Osteocyte (in vitro differentiated cells): ENCODE measurements around the gene ITGAL. TPM values are rescaled to one million over a fixed set of nuclear protein-coding genes. Genes with fewer than 3 reads are reported as not detected.
"Not testable (repeated sequence)": the region's sequence is repeated elsewhere in the genome, so short reads cannot be mapped to it uniquely, and the experiment has no call there.

ENCODE experiments used
- DNase-seq: peaks from one replicate; pipeline ENCODE4 v3.0.0; 2021; ENCODE audit warnings: mixed read lengths; ENCODE audit not compliant: unreplicated experiment; ENCODE audit errors: extremely low spot score
- H3K27ac Mint-ChIP-seq: one replicate; pipeline ENCODE4 v1.8.0; 2021; ENCODE audit warnings: mild to moderate bottlenecking, mixed read lengths; ENCODE audit not compliant: unreplicated experiment
- H3K27me3 Mint-ChIP-seq: one replicate; pipeline ENCODE4 v1.8.0; 2021; ENCODE audit warnings: mixed read lengths; ENCODE audit not compliant: unreplicated experiment
- H3K36me3 Mint-ChIP-seq: one replicate; pipeline ENCODE4 v1.8.0; 2021; ENCODE audit warnings: mixed read lengths; ENCODE audit not compliant: unreplicated experiment
- H3K4me1 Mint-ChIP-seq: one replicate; pipeline ENCODE4 v1.8.0; 2021; ENCODE audit warnings: mixed read lengths; ENCODE audit not compliant: unreplicated experiment
- H3K4me3 Mint-ChIP-seq: one replicate; pipeline ENCODE4 v1.8.0; 2021; ENCODE audit warnings: mild to moderate bottlenecking, moderate library complexity, mixed read lengths; ENCODE audit not compliant: unreplicated experiment
- H3K9me3 Mint-ChIP-seq: one replicate; pipeline ENCODE4 v1.8.0; 2021; ENCODE audit warnings: mixed read lengths; ENCODE audit not compliant: unreplicated experiment
- total RNA-seq: library from RNA; stranded (reverse); gene quantifications from 2 replicates; pipeline ENCODE4 v1.2.1, GENCODE V29; 2021
- TF ChIP-seq, protein P1 (sequence below): fragments of 200-600 bp; sonication (generic); IDR thresholded peaks from 2 replicates; pipeline ENCODE4 v1.5.0; 2021; ENCODE audit warnings: antibody characterized with exemption, mild to moderate bottlenecking, moderate library complexity

Gene ITGAL
- total RNA-seq, 1 donor from 2014 or later = not detected

DNA sequence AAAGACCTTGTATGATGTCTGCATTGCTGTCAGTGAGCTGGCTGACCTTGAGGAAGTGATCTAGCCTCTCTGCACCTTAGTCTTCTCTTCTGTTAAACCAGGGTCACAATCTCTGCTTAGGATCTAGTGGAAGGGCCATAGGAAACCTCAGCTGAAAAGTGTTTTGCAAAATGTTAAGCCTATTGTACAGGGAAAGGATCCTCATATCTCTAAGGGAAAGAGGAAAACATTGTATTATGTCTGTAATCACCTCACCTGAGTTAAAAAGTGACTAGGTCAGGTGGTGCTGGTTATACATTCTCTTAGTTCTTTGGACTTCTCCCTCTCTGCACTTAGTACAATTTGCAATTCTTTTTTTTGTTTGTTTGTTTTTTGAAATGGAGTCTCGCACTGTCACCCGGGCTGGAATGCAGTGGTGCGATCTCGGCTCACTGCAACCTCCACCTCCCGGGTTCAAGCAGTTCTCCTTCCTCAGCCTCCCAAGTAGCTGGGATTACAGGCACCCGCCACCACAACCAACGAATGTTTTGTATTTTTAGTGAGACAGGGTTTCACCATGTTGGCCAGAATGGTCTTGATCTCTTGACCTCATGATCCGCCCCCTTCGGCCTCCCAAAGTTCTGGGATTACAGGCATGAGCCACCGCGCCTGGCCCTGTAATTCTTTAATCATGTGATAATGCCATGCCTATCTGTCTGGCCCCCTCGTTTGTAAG, 24.9 kb upstream of the ITGAL start:
- Mint-ChIP-seq H3K36me3 (peaks cover 17% of the 10 kb centered on the region), H3K27ac (no peak overlapping the region), H3K27me3 (peaks cover 5% of the 10 kb centered on the region), H3K4me3 (no peak overlapping the region), H3K9me3 (peaks cover 4% of the 10 kb centered on the region), H3K4me1 (peaks cover 20% of the 10 kb centered on the region)
- TF ChIP-seq, protein P1, sequence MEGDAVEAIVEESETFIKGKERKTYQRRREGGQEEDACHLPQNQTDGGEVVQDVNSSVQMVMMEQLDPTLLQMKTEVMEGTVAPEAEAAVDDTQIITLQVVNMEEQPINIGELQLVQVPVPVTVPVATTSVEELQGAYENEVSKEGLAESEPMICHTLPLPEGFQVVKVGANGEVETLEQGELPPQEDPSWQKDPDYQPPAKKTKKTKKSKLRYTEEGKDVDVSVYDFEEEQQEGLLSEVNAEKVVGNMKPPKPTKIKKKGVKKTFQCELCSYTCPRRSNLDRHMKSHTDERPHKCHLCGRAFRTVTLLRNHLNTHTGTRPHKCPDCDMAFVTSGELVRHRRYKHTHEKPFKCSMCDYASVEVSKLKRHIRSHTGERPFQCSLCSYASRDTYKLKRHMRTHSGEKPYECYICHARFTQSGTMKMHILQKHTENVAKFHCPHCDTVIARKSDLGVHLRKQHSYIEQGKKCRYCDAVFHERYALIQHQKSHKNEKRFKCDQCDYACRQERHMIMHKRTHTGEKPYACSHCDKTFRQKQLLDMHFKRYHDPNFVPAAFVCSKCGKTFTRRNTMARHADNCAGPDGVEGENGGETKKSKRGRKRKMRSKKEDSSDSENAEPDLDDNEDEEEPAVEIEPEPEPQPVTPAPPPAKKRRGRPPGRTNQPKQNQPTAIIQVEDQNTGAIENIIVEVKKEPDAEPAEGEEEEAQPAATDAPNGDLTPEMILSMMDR = no peak
- DNase-seq = no peak

DNA sequence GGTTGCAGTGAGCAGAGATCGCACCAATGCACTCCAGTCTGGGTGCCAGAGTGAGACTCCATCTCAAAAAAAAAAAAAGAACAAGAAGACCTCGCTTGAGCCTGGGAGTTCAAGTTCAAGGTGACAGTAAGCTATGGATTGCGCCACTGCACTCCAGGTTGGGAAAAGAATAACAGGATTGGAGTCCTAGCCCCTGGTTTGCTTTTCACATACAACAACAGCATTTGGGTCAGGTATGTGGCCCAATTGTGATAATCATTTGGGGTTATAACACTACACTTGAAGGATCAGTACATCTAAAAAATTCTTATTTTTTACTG, 23.5 kb upstream of the ITGAL start:
- no peak overlapping the region for H3K27ac Mint-ChIP-seq
- TF ChIP-seq, protein P1 = no peak
- no peak overlapping the region for H3K4me3 Mint-ChIP-seq
- peaks cover 11% of the 10 kb centered on the region for H3K27me3 Mint-ChIP-seq
- no peaks in the 10 kb centered on the region for H3K9me3 Mint-ChIP-seq
- peaks cover 4% of the 10 kb centered on the region for H3K36me3 Mint-ChIP-seq
- DNase-seq = no peak
- peaks cover 11% of the 10 kb centered on the region for H3K4me1 Mint-ChIP-seq

DNA sequence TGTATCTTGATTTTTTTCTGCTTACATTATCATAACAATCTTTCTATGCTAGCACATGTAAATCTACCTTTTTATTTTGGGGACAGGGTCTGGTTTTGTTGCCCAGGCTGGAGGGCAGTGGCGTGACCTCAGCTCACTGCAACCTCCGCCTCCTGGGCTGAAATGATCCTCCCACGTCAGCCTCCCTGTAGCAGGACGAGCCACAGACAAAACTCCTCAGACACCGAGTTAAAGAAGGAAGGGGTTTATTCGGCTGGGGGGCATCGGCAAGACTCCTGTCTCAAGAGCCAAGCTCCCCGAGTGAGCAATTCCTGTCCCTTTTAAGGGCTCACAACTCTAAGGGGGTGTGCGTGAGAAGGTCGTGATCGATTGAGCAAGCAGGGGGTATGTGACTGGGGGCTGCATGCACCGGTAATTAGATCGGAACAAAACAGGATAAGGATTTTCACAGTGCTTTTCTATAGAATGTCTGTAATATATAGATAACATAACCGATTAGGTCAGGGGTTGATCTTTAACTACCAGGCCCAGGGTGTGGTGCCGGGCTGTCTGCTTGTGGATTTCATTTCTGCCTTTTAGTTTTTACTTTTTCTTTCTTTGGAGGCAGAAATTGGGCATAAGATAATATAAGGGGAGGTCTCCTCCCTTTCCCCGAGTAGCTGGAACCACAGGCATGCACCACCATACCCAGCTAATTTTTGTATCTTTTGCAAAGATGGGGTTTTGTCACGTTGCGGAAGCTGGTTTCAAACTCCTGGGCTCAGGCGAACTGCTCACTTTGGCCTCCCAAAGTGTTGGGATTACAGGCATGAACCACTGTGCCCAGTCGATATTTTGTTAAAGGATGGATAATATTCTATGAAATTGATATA, 19.6 kb upstream of the ITGAL start:
- not testable (repeated sequence) for H3K27ac Mint-ChIP-seq, DNase-seq, H3K4me1 Mint-ChIP-seq, H3K36me3 Mint-ChIP-seq, H3K4me3 Mint-ChIP-seq, H3K9me3 Mint-ChIP-seq
- H3K27me3 Mint-ChIP-seq = peaks cover 19% of the 10 kb centered on the region

DNA sequence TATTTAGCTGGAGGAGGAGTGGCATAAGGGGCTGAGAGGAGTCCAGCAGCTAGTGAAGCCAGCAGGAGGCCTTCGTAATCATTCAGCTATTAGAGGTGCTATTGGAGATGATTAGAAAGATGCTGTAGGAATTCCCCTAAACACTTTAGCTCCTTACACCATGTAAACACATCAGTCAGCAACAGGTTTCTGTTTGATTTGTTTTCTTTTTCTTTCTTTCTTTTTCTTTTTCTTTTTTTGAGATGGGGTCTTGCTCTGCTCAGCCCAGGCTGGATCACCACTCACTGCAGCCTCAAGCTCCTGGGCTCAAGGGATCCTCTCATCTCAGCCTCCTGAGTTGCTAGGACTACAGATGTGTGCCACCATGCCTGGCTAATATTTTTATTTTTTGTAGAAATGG, 16.2 kb upstream of the ITGAL start:
- H3K27me3 Mint-ChIP-seq = peaks cover 19% of the 10 kb centered on the region
- no peaks in the 10 kb centered on the region for H3K9me3 Mint-ChIP-seq
- DNase-seq = no peak
- no peak overlapping the region for H3K27ac Mint-ChIP-seq
- no peak overlapping the region for H3K4me3 Mint-ChIP-seq
- H3K36me3 Mint-ChIP-seq = no peaks in the 10 kb centered on the region
- TF ChIP-seq, protein P1 = no peak
- H3K4me1 Mint-ChIP-seq = no peaks in the 10 kb centered on the region

DNA sequence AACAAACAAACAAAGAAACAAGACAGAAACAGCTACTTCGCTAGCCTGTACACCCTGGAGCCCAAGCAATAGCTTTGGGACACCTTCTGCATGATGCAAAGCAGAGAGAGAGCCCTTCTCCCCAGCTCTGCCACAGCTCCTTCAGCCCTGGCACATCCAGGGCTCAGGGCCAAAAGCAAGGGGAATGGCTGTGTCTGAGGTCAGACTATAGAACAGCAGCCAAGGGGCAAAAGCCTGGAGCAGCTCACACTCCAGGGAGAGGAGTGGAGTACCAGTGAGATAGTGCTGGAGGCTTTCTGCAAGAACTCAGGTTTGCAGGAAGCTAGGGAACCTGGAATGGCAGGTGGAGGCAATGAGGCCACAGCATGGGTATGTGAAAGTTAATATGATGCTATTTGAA, 15.3 kb upstream of the ITGAL start:
- Mint-ChIP-seq H3K27me3 (peaks cover 18% of the 10 kb centered on the region), H3K9me3 (no peaks in the 10 kb centered on the region), H3K27ac (no peak overlapping the region), H3K4me3 (no peak overlapping the region), H3K36me3 (no peaks in the 10 kb centered on the region), H3K4me1 (no peaks in the 10 kb centered on the region)
- TF ChIP-seq, protein P1 = no peak
- DNase-seq = no peak
